HG03469 (cell line): ENCODE results near the gene HPN.
A peak's percentile ranks its signal among the peaks of the same experiment; 100 is the strongest.
"Not testable (repeated sequence)": the region's sequence is repeated elsewhere in the genome, so short reads cannot be mapped to it uniquely, and the experiment has no call there.

Source experiments
- ATAC-seq: cut with Tn5 transposase; IDR thresholded peaks from one replicate; pipeline ENCODE4 v1.9.1; 2021; ENCODE audit warnings: mild to moderate bottlenecking, moderate library complexity, moderate number of reproducible peaks; ENCODE audit not compliant: unreplicated experiment

The HPN gene

GRCh38 chr19:35027009-35027408 lies 14.5 kb upstream of the HPN start:
- ATAC-seq, result no peak

GRCh38 chr19:35027851-35028599 lies 13.5 kb upstream of the HPN start:
- no peak for ATAC-seq

- not testable (repeated sequence) for ATAC-seq
Observed at GRCh38 chr19:35028600-35028885, 13.0 kb upstream of the HPN start.

- not testable (repeated sequence) for ATAC-seq
Observed at GRCh38 chr19:35029275-35029736, 12.2 kb upstream of the HPN start.

GRCh38 chr19:35029737-35030256 lies 11.7 kb upstream of the HPN start:
- ATAC-seq, result no peak

GRCh38 chr19:35030257-35031071 lies 11.1 kb upstream of the HPN start, which contains the start of gene SCN1B:
TSS of gene SCN1B (plus strand) at chr19:35030470. CDS start at chr19:35030821, 351 bp downstream.
- no peak for ATAC-seq

GRCh38 chr19:35031072-35031881 lies 10.2 kb upstream of the HPN start:
- ATAC-seq, result no peak

- ATAC-seq, result no peak
Observed at GRCh38 chr19:35032356-35032865, 9.1 kb upstream of the HPN start.

- ATAC-seq, result no peak
Observed at GRCh38 chr19:35033067-35034004, 8.2 kb upstream of the HPN start.

- ATAC-seq, result no peak
Observed at GRCh38 chr19:35034005-35034502, 7.5 kb upstream of the HPN start.

- ATAC-seq, result no peak
Observed at GRCh38 chr19:35034588-35035382, 6.7 kb upstream of the HPN start.

- ATAC-seq, result peak; percentile 48
Observed at GRCh38 chr19:35037716-35038622, 3.6 kb upstream of the HPN start.

- no peak for ATAC-seq
Observed at GRCh38 chr19:35038623-35039512, 2.7 kb upstream of the HPN start.

- ATAC-seq, result no peak
Observed at GRCh38 chr19:35039881-35040825, 1.4 kb upstream of the HPN start.

- no peak for ATAC-seq
Observed at GRCh38 chr19:35040826-35041547, 534 bp upstream of the HPN start.
